Body of pancreas (tissue), 4 donors: ENCODE results near the gene ZFHX2.

Source experiments
- POLR2A ChIP-seq, 3 donors: fragments of 450-650 bp; IDR thresholded peaks; one replicate each; pipeline ENCODE4 v1.6.1; 2016; ENCODE audit warnings: antibody characterized with exemption in 3 of 3, mild to moderate bottlenecking in 2 of 3
- TF ChIP-seq, protein P1 (sequence below), 7 experiments: fragments of 450-650 bp in 4 of 7; fragments of 200-600 bp in 3 of 7; sonication (generic) in 3 of 7; IDR thresholded peaks; one replicate each; pipeline ENCODE4 v1.5.1; 2016 to 2019; ENCODE audit warnings: antibody characterized with exemption in 7 of 7

DNA sequence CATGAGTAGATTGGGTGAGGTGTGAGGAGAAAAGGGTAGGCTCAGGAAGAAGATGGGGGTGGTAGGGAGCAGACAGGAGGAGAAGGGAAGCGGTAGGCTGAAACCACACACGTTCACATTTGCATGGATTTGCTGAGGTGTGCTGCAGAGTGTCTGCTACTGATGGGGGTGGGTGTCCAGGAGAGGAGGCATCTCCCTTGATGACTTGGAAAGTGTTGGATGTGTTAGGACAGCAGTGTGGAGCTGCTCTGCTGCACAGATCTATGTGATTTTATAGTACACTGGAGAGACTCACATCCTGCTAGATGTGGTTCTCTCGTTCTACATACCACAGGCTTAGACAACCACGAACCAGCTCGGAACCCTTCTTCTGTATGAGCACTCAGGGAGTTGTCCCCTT lies 9.3 kb downstream of the ZFHX2 start:
- TF ChIP-seq POLR2A (IDR thresholded peaks at IDR 0.05), result no peak
- TF ChIP-seq, protein P1, sequence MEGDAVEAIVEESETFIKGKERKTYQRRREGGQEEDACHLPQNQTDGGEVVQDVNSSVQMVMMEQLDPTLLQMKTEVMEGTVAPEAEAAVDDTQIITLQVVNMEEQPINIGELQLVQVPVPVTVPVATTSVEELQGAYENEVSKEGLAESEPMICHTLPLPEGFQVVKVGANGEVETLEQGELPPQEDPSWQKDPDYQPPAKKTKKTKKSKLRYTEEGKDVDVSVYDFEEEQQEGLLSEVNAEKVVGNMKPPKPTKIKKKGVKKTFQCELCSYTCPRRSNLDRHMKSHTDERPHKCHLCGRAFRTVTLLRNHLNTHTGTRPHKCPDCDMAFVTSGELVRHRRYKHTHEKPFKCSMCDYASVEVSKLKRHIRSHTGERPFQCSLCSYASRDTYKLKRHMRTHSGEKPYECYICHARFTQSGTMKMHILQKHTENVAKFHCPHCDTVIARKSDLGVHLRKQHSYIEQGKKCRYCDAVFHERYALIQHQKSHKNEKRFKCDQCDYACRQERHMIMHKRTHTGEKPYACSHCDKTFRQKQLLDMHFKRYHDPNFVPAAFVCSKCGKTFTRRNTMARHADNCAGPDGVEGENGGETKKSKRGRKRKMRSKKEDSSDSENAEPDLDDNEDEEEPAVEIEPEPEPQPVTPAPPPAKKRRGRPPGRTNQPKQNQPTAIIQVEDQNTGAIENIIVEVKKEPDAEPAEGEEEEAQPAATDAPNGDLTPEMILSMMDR (IDR thresholded peaks at IDR 0.05), result no peak
